ENCODE measurements around the gene LMNTD1.
"Not testable (repeated sequence)": the region's sequence is repeated elsewhere in the genome, so short reads cannot be mapped to it uniquely, and the experiment has no call there.

The LMNTD1 gene

GRCh38 chr12:25553098-25553497, at the start of gene LMNTD1:
Gene LMNTD1 (minus strand): TSS chr12:25553283. CDS start chr12:25552959, 324 bp downstream.
- no peak for DNase-seq

GRCh38 chr12:25598956-25599355, 45.9 kb upstream of the LMNTD1 start:
- no peak for DNase-seq

GRCh38 chr12:25595496-25595895, 42.4 kb upstream of the LMNTD1 start:
- not testable (repeated sequence) for DNase-seq

GRCh38 chr12:25594376-25594775, 41.3 kb upstream of the LMNTD1 start:
- no peak for DNase-seq

- no peak for DNase-seq
These were observed 39.8 kb upstream of the LMNTD1 start for GRCh38 chr12:25592725-25593495.

GRCh38 chr12:25591144-25591543, 38.1 kb upstream of the LMNTD1 start:
- no peak for DNase-seq

- peak; percentile 37 for DNase-seq
These were observed 37.1 kb upstream of the LMNTD1 start for GRCh38 chr12:25590011-25590721.

- no peak for DNase-seq
These were observed 34.3 kb upstream of the LMNTD1 start for GRCh38 chr12:25587346-25587745.

GRCh38 chr12:25585662-25586061, 32.6 kb upstream of the LMNTD1 start:
- DNase-seq: no peak

- DNase-seq: no peak
These were observed 32.0 kb upstream of the LMNTD1 start for GRCh38 chr12:25585021-25585523.

- DNase-seq: no peak
These were observed 31.5 kb upstream of the LMNTD1 start for GRCh38 chr12:25584596-25584995.

- DNase-seq: no peak
These were observed 30.5 kb upstream of the LMNTD1 start for GRCh38 chr12:25583545-25583944.

- DNase-seq: no peak
These were observed 28.0 kb upstream of the LMNTD1 start for GRCh38 chr12:25581067-25581466.

- DNase-seq: no peak
These were observed 25.5 kb upstream of the LMNTD1 start for GRCh38 chr12:25578411-25579143.

GRCh38 chr12:25574761-25575160, 21.7 kb upstream of the LMNTD1 start:
- DNase-seq: no peak

GRCh38 chr12:25573346-25573745, 20.3 kb upstream of the LMNTD1 start:
- no peak for DNase-seq

GRCh38 chr12:25570418-25570817, 17.3 kb upstream of the LMNTD1 start:
- no peak for DNase-seq

- DNase-seq: no peak
These were observed 13.3 kb upstream of the LMNTD1 start for GRCh38 chr12:25566202-25566949.

GRCh38 chr12:25558586-25558985, 5.5 kb upstream of the LMNTD1 start:
- no peak for DNase-seq

- DNase-seq: peak; percentile 22
These were observed 4.8 kb upstream of the LMNTD1 start for GRCh38 chr12:25557830-25558436.

- DNase-seq: no peak
These were observed 3.1 kb upstream of the LMNTD1 start for GRCh38 chr12:25556153-25556552.

GRCh38 chr12:25552681-25553080, 402 bp downstream of the LMNTD1 start:
- no peak for DNase-seq

All from activated CD4-positive, alpha-beta T cell treated with anti-CD3 and anti-CD28 coated beads, Interleukin-10, Interleukin-2, amounts not matched to agents 100 ng/mL and 50 ng/mL, durations not matched to agents 16 hours and 8 hours (primary cell).